Activated naive CD8-positive, alpha-beta T cell treated with anti-CD3 and anti-CD28 coated beads, Interleukin-2, amount 50 U/mL, for 24 hours (primary cell): ENCODE data around the gene SH3RF2.
"Not testable (repeated sequence)": the region's sequence is repeated elsewhere in the genome, so short reads cannot be mapped to it uniquely, and the experiment has no call there.

Experiments used
- ATAC-seq: fragments of 150-1000 bp; cut with Tn5 transposase; one replicate; pipeline ENCODE4 v1.10.0; 2021
- DNase-seq: peaks from one replicate; pipeline ENCODE4 v3.0.0; 2021
- H3K27ac Mint-ChIP-seq: one replicate; pipeline ENCODE4 v1.8.0; 2021; ENCODE audit warnings: mild to moderate bottlenecking, mixed read lengths
- H3K27me3 Mint-ChIP-seq: one replicate; pipeline ENCODE4 v1.8.0; 2021; ENCODE audit warnings: mixed read lengths
- H3K36me3 Mint-ChIP-seq: one replicate; pipeline ENCODE4 v1.8.0; 2021; ENCODE audit warnings: low read depth, mixed read lengths
- H3K4me1 Mint-ChIP-seq: one replicate; pipeline ENCODE4 v1.8.0; 2021; ENCODE audit warnings: mixed read lengths
- H3K4me3 Mint-ChIP-seq: one replicate; pipeline ENCODE4 v1.8.0; 2021; ENCODE audit warnings: mild to moderate bottlenecking, moderate library complexity, mixed read lengths
- H3K9me3 Mint-ChIP-seq: one replicate; pipeline ENCODE4 v1.8.0; 2021; ENCODE audit warnings: mixed read lengths

SH3RF2 gene, protein sequence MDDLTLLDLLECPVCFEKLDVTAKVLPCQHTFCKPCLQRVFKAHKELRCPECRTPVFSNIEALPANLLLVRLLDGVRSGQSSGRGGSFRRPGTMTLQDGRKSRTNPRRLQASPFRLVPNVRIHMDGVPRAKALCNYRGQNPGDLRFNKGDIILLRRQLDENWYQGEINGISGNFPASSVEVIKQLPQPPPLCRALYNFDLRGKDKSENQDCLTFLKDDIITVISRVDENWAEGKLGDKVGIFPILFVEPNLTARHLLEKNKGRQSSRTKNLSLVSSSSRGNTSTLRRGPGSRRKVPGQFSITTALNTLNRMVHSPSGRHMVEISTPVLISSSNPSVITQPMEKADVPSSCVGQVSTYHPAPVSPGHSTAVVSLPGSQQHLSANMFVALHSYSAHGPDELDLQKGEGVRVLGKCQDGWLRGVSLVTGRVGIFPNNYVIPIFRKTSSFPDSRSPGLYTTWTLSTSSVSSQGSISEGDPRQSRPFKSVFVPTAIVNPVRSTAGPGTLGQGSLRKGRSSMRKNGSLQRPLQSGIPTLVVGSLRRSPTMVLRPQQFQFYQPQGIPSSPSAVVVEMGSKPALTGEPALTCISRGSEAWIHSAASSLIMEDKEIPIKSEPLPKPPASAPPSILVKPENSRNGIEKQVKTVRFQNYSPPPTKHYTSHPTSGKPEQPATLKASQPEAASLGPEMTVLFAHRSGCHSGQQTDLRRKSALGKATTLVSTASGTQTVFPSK

GRCh38 chr5:145936401-145937131 is at the start of gene SH3RF2:
Gene SH3RF2 (plus strand): TSS chr5:145936578. CDS start chr5:145937929, 1,351 bp downstream.
- peaks cover 26% of the 10 kb centered on the region for H3K4me1 Mint-ChIP-seq
- DNase-seq (peak; percentile 21), ATAC-seq (peak; percentile 62)
- H3K9me3 Mint-ChIP-seq = no peaks in the 10 kb centered on the region
- H3K27ac Mint-ChIP-seq = no peak within 1 kb of the TSS
- H3K4me3 Mint-ChIP-seq = peak within 1 kb of the TSS; percentile 50
- no peaks in the 10 kb centered on the region for H3K36me3 Mint-ChIP-seq
- peaks cover 52% of the 10 kb centered on the region for H3K27me3 Mint-ChIP-seq

DNA sequence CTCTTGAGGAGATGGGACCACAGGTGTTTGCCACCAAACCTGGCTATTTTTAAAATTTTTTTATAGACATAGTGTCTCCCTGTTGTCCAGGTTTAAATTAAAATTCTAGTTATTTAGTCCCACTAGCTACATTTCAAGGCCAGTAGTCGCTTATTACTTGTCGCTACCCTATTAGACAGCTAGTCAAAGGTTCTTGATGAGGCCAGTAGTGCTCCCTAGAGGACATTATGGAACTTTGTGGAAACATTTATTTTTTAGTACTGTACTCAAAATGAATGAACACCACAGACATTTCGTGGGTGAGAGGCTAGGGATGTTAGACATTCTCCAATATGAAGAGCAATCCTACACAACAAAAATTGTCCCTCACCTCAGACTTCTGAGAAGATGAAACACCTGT is 49.2 kb upstream of the SH3RF2 start:
- Mint-ChIP-seq H3K27ac (no peak overlapping the region), H3K9me3 (peaks cover 6% of the 10 kb centered on the region), H3K27me3 (peaks cover 4% of the 10 kb centered on the region), H3K4me3 (no peak overlapping the region), H3K36me3 (no peaks in the 10 kb centered on the region), H3K4me1 (no peaks in the 10 kb centered on the region)
- DNase-seq (no peak), ATAC-seq (no peak)

- ATAC-seq (no peak), DNase-seq (no peak)
- H3K4me1 Mint-ChIP-seq = no peaks in the 10 kb centered on the region
- H3K36me3 Mint-ChIP-seq = no peaks in the 10 kb centered on the region
- H3K27me3 Mint-ChIP-seq = peaks cover 4% of the 10 kb centered on the region
- H3K27ac Mint-ChIP-seq = no peak overlapping the region
- peaks cover 6% of the 10 kb centered on the region for H3K9me3 Mint-ChIP-seq
- H3K4me3 Mint-ChIP-seq = no peak overlapping the region
These were observed 48.3 kb upstream of the SH3RF2 start for GRCh38 chr5:145887976-145888574.

GRCh38 chr5:145889611-145890010 is 46.8 kb upstream of the SH3RF2 start:
- no peaks in the 10 kb centered on the region for H3K4me1 Mint-ChIP-seq
- H3K36me3 Mint-ChIP-seq = no peaks in the 10 kb centered on the region
- H3K27ac Mint-ChIP-seq = no peak overlapping the region
- peaks cover 4% of the 10 kb centered on the region for H3K27me3 Mint-ChIP-seq
- DNase-seq (no peak), ATAC-seq (no peak)
- no peak overlapping the region for H3K4me3 Mint-ChIP-seq
- peaks cover 6% of the 10 kb centered on the region for H3K9me3 Mint-ChIP-seq

- H3K27me3 Mint-ChIP-seq, DNase-seq, H3K4me3 Mint-ChIP-seq: not testable (repeated sequence)
These were observed 45.0 kb upstream of the SH3RF2 start for GRCh38 chr5:145891378-145891777.

GRCh38 chr5:145898171-145898570 is 38.2 kb upstream of the SH3RF2 start:
- no peak overlapping the region for H3K4me3 Mint-ChIP-seq
- peaks cover 12% of the 10 kb centered on the region for H3K9me3 Mint-ChIP-seq
- H3K36me3 Mint-ChIP-seq = no peaks in the 10 kb centered on the region
- peaks cover 3% of the 10 kb centered on the region for H3K27me3 Mint-ChIP-seq
- DNase-seq (no peak), ATAC-seq (no peak)
- no peaks in the 10 kb centered on the region for H3K4me1 Mint-ChIP-seq
- H3K27ac Mint-ChIP-seq = no peak overlapping the region

More at GRCh38 chr5:145891378-145891777, 45.0 kb upstream of the SH3RF2 start:
- not testable (repeated sequence) for H3K9me3 Mint-ChIP-seq, H3K36me3 Mint-ChIP-seq, H3K4me1 Mint-ChIP-seq, ATAC-seq, H3K27ac Mint-ChIP-seq

DNA sequence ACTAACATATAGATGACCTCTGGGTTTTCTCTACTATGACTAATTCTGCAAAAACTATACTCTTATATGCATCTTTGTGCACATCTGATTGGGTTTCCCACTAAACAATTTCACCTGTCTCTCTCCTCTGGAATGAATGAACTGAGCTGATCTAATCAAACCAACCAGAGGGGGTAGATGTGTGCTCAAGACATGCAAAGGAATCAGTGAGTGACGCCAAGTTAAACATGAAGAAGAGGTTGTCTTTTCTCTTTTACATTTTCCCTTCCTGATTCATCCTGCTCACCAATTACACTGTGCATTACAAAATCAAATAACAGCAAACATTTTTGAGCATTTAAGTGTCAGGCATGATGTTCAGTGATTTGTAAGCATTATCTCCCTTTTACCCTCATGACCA is 34.0 kb upstream of the SH3RF2 start:
- ATAC-seq (no peak), DNase-seq (no peak)
- Mint-ChIP-seq H3K27me3 (peaks cover 3% of the 10 kb centered on the region), H3K27ac (no peak overlapping the region), H3K36me3 (no peaks in the 10 kb centered on the region), H3K9me3 (peaks cover 12% of the 10 kb centered on the region), H3K4me3 (no peak overlapping the region), H3K4me1 (no peaks in the 10 kb centered on the region)

- Mint-ChIP-seq H3K36me3 (no peaks in the 10 kb centered on the region), H3K9me3 (peaks cover 12% of the 10 kb centered on the region), H3K4me1 (no peaks in the 10 kb centered on the region), H3K27me3 (peaks cover 3% of the 10 kb centered on the region), H3K27ac (no peak overlapping the region), H3K4me3 (no peak overlapping the region)
- no peak for DNase-seq
- no peak for ATAC-seq
These were observed 33.3 kb upstream of the SH3RF2 start for GRCh38 chr5:145903113-145903512.

DNA sequence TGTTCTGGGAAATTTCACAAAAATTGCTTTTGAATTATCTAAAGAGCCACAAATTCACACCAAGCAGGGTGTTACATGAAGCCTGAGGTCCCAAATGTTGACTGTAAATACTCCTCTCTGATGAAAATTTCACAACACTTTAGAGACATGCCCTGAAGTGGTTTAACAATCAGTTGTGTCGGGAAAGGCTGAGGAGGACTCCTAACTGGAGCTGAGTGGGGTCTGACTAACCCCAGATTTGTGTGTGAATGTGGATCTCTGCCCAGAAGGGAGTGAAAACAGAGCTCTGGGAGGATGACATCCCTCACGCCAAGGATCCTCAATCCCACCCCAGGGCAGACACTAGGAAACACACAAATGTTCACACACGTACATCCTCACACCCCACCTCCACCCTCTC is 32.5 kb upstream of the SH3RF2 start:
- Mint-ChIP-seq H3K36me3 (no peaks in the 10 kb centered on the region), H3K4me1 (no peaks in the 10 kb centered on the region), H3K4me3 (no peak overlapping the region), H3K27ac (no peak overlapping the region), H3K9me3 (peaks cover 8% of the 10 kb centered on the region), H3K27me3 (no peaks in the 10 kb centered on the region)
- DNase-seq = no peak
- no peak for ATAC-seq

DNA sequence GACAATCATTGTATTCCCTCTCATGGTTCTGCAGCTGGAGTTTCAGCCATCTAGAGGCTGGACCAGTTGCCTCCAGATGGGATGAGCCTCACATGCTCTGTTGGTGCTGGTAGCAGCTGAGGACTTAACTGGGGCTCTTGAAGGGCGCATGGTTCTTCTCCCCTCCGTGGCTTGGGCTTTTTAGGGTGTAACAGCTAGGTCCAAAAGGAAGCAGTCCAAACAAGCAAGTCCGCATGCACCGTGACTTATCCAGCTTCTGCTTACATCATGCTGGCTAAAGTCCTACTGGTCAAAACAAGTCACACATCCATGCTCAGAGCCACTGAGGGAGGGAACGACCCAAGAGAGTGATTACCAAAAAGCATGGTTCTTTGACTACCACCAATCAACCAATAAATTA is 31.6 kb upstream of the SH3RF2 start:
- ATAC-seq (no peak), DNase-seq (no peak)
- peaks cover 5% of the 10 kb centered on the region for H3K9me3 Mint-ChIP-seq
- no peaks in the 10 kb centered on the region for H3K27me3 Mint-ChIP-seq
- H3K4me3 Mint-ChIP-seq = no peak overlapping the region
- H3K27ac Mint-ChIP-seq = no peak overlapping the region
- no peaks in the 10 kb centered on the region for H3K36me3 Mint-ChIP-seq
- no peaks in the 10 kb centered on the region for H3K4me1 Mint-ChIP-seq

GRCh38 chr5:145906401-145906800 is 30.0 kb upstream of the SH3RF2 start:
- no peaks in the 10 kb centered on the region for H3K27me3 Mint-ChIP-seq
- H3K4me3 Mint-ChIP-seq = no peak overlapping the region
- DNase-seq (no peak), ATAC-seq (no peak)
- no peak overlapping the region for H3K27ac Mint-ChIP-seq
- H3K36me3 Mint-ChIP-seq = no peaks in the 10 kb centered on the region
- H3K4me1 Mint-ChIP-seq = no peaks in the 10 kb centered on the region
- no peaks in the 10 kb centered on the region for H3K9me3 Mint-ChIP-seq

DNA sequence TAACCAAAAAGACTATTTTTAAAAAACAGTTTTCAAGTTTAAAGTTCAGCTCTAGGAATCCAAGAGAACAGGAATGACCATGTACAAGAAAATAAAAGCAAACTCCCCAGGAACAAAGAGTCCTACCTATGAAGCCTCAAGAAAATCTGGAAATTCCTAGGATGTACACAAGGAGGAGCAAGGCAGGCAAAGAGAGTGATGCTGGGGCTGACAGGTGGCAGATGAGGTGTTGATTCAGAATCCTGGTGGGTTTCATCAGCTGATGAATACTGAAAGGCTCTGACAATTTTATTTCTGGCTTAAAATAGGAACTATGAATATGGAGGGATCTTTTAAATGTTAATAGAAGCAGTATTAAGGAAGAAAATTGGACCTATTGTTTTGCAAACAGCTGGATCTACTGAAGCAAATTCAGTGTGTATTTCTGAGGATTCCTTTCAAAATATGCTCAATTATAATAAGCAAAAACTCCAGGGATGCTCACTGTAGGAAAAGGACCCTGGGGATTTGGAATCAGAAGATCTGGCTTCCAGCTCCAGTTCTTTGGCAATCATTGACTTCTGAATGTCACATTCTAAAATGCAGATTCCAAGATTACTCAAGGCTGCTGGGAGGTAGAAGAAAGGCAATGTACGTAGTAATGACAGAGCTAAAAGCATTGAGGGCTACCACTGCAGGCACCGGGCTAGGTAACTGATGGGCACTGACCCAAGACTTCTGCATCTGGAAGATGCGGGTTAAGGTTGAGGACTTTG is 28.0 kb upstream of the SH3RF2 start:
- Mint-ChIP-seq H3K27me3 (no peaks in the 10 kb centered on the region), H3K9me3 (no peaks in the 10 kb centered on the region), H3K36me3 (no peaks in the 10 kb centered on the region), H3K4me3 (no peak overlapping the region), H3K27ac (no peak overlapping the region), H3K4me1 (no peaks in the 10 kb centered on the region)
- ATAC-seq (no peak), DNase-seq (no peak)

DNA sequence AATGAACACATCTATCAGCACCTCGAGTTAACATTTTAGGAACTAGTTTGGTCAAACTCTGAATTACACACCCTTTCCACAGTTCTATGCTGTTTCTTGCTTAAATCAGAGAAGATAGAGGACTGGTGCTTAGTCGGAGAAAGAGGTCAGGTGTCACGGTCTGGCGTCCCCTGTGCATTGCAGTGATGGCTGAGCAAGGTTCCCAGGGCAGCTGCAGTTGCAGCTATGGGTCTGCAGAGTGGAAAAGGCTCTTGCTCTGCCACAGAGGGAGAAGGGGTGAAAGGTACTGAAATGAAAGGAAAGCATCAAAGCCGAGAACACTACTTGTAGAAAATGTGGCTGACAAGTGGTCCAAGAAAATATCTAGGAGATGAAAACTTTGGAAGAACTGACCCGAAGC is 25.2 kb upstream of the SH3RF2 start:
- Mint-ChIP-seq H3K27ac (no peak overlapping the region), H3K4me3 (no peak overlapping the region), H3K4me1 (no peaks in the 10 kb centered on the region), H3K9me3 (no peaks in the 10 kb centered on the region), H3K36me3 (no peaks in the 10 kb centered on the region), H3K27me3 (no peaks in the 10 kb centered on the region)
- DNase-seq (no peak), ATAC-seq (no peak)

DNA sequence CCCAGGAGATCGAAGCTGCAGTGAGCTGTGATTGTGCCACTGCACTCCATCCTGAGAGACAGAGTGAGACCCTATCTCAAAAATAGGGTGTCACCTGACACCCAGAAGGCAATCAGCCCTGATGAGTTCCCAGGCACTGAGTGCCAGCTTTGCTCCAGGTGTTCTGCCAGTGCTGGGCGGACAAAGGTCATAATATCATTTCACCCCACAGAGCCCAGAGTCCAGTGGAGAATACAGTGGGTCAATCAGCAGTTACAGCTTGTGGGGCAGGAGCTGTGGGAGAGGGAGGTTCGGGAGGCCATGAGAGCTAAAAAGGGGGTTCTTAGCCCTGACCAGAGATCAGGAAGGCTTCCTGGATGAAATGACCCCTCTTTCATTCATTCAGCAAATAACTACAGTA is 24.4 kb upstream of the SH3RF2 start:
- Mint-ChIP-seq H3K4me3 (no peak overlapping the region), H3K27ac (no peak overlapping the region), H3K9me3 (no peaks in the 10 kb centered on the region), H3K4me1 (no peaks in the 10 kb centered on the region), H3K36me3 (no peaks in the 10 kb centered on the region), H3K27me3 (no peaks in the 10 kb centered on the region)
- DNase-seq (no peak), ATAC-seq (no peak)
